Stimulated activated CD4-positive, alpha-beta T cell treated with anti-CD3 and anti-CD28 coated beads, Interleukin-1b, Interleukin-23, amount 100 ng/mL, for 24 hours (primary cell): ENCODE measurements around the gene GPI.
A peak's percentile ranks its signal among the peaks of the same experiment; 100 is the strongest.
"Not testable (repeated sequence)": the region's sequence is repeated elsewhere in the genome, so short reads cannot be mapped to it uniquely, and the experiment has no call there.

Experiments used
- DNase-seq, 4 experiments: peaks; one replicate each; pipeline ENCODE4 v3.0.0-alpha.2; 2020; ENCODE audit warnings: low read depth in 4 of 4, low spot score in 1 of 4

Gene GPI

GRCh38 chr19:34364830-34365462 lies at the start of gene GPI:
TSS of gene GPI (plus strand) at chr19:34365196. CDS start at chr19:34365267, 71 bp downstream.
- DNase-seq = peak; percentile 57 to 69 (median 60)

DNA sequence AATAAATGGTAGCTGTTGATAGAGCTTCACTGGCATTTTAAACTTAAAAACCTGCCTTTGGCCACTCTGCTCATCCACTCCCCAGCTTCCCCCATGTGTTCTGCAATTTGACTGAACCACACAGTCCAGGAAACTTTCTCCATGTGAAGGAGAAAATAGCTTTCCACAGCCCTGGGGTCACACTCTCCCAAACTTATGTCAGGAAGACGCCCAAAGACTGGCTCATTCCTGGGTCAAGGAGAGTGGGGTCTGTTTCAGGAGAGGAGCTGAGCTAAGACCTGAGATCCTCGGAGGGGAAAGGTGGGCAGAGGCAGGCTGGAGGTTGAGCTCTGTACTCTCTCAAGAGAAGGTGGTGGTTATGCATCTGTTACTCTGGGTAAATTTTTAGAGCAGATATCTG lies 48.7 kb upstream of the GPI start:
- no peak for DNase-seq

DNA sequence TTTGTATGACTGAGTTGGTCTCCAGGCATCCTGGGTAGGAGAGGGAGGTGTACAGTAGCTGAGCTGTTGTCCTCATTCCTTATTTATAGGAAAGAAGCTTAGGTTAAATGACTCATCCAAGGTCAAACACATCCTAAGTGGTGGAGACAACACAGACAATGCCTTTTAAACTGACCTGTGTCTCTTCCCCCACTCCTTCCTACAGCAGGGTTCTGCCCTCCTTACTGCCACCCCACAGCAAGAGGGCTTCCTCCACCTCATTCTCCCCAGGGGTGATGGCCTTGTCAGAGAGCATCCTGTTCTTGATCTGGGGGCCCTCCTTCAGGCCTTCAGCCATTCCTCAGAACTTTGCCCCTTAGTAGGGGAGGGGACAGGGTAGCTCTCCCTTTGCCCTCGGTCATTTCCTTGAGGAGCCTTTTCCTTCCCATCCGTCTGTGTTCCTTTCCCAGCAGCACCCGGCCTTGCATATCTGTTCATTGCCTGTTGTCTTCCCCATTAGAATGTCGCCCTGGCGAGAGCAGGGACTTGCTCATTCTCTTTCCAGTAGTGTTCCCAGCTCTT lies 48.2 kb upstream of the GPI start:
- no peak for DNase-seq

DNA sequence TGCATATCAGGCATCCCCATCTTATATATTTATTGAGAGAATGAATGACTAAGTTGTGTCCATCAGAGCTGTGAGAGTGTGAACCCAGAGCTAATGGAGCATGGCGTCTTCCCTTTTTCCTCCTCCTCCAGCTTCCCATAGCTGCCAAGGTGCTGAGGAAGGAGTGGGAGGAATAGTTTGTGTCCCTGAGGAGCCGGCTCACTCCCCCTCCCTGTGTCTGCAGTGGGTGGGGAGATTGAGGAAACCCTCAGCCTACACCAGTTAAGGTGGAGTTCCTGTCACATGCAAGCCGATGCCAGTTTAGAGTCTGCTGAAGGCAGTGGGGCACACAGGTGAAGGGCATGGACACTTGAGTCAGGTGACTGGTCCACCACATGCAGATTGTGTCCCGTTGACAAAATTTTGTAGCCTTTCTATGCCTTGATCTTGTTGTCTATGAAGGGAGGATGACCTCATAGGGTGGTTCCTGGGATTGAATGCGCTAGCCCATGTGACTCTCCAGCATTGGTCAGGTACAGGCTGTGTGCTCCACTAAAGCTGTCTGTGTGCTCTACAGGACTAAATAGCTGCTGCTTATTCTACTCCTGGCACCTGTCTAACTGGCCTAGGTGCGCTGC lies 47.6 kb upstream of the GPI start:
- DNase-seq = no peak

DNA sequence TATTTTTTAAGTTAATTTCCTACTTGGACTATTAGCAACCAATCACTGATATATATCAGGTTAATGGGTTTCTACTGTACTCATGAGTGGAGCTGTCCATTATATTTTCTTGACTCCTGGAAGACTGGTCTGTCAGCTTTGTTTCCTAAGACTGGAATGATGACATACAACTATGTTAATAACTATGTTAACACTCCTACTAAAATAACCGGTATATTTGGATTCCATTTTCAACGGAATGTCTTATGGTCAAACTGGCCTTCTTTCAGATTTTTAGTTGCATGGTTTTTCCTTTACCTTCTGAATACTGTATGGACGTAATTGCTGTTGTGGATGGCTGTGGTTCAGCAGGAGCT lies 45.8 kb upstream of the GPI start:
- no peak for DNase-seq

DNA sequence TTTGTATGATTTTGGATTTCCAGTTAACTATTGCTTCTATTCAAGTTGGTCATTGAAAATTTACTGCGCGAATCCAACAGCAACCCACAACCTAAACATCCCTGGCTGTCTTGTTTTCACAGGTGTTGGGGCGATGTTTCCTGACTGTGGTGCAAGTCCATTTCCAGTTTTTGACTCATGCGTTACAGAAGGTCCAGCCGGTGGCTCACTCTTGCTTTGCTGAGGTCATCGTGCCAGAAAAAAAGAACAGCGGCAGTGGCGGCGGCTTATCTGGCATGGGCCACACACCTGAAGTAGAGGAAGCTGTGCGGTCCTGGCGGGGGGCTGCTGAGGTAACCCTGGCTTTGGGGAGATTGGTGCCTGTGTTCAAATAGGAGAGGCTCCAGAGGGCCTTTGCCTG lies 45.2 kb upstream of the GPI start:
- DNase-seq = no peak

- no peak for DNase-seq
Observed at GRCh38 chr19:34320277-34320676, 44.7 kb upstream of the GPI start.

GRCh38 chr19:34321735-34322134 lies 43.3 kb upstream of the GPI start:
- no peak for DNase-seq

DNA sequence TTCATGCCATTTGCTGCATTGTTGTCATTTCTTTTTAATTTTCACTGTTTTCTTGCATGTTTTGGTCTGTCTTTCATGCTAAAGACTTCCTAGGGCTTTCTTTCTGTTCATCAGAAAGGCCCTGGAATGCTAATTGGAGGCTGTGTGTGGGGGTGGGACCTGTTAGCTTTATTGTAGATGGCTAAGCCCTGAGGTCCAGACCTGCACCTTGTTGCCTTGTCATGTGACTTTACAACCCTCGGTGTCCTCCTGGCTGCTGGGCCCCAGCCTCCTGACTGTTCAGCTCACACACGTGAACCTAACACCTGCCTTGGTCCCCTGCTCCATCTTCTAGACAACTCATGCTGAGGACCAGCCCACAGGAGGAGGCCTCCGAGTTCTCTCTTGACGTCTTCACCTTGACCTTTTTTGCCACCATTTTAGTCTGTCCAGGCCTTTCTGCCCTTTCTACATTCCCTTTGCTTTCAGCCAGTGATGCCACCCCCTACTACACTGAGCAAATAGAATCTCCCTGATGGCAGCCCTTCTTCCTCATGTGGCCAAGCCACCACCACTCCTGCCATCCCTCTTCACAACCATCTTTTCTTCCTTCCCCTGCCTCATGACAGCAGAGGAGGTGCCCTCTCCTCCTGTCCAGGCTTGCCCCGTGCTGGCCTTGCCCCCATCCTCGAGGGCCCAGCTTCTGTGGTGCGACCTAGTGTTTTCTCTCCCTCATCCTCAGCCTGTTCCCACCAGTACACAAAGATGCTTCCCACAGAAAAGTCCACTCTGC lies 41.4 kb upstream of the GPI start:
- no peak for DNase-seq

DNA sequence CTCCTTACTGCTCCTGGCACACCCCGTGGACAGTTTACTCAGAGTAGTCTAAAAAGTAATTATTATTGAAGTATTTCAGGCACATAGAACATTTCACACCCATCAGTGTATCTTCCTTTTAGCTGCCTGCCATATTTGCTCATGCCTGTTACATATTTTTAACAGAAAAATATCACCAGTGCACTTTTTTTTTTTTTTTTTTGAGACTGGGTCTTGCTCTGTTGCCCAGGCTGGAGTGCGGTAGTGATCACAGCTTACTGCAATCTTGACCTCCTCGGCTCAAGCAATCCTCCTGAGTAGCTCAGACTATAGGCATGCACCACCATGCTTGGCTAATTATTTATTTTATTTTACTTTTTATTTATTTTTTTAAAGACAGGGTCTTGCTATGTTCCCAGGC lies 40.7 kb upstream of the GPI start:
- DNase-seq = no peak

GRCh38 chr19:34325181-34325580 lies 39.8 kb upstream of the GPI start:
- DNase-seq = no peak

DNA sequence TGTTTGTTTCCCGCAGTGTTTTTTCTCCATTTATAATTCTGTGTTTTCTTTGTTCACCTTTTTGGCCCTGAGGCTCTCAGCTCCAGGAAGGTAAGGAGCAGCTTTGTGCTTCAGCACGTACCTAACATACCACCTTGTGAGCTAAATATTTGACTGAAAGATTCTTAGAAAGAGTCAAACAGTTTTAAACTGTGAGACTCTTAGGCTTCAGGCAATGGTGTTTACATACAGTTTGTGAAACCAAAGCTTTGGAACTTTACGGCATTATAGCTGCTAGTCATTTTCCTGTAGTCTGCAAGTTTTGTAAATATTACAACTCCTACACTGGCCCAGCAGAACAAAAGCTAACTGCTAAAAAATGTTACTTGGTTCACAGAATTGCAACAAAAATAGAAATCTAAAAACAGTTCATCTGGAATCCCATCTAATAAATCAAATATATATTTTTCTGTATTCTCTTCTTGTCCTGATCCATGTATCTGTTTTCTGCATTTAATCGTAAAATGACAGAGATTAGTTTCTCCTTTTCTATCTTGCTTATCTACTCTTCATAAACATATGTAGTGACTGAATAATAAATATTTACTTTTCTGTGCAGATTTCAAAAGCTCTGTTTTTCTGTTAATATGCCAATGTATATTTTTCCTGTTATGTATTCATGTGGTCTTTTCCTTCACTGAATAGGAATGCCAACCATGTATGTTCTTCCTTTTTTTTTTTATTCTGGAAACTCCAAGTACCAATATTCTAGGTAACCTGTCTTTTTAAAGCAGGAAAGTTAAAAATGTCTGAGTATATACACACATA lies 38.8 kb upstream of the GPI start:
- DNase-seq = no peak

- DNase-seq = no peak
Observed at GRCh38 chr19:34327851-34328250, 37.1 kb upstream of the GPI start.

GRCh38 chr19:34328982-34329381 lies 36.0 kb upstream of the GPI start:
- DNase-seq = no peak

- no peak for DNase-seq
Observed at GRCh38 chr19:34330116-34330515, 34.9 kb upstream of the GPI start.

DNA sequence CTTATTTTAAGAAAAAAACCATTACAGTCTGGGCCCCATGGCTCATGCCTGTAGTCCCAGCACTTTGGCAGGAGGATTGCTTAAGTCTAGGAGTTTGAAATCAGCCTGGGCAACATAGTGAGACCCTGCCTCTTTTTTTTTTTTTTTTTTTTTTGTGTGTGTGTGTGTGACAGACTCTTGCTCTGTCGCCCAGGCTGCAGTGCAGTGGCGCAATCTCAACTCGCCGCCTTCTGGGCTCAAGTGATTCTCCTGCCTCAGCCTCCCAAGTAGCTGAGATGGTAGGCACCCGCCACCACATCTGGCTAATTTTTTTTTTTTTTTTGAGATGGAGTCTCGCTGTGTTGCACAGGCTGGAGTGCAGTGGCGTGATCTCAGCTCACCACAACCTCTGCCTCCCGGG lies 34.4 kb upstream of the GPI start:
- DNase-seq = not testable (repeated sequence)

DNA sequence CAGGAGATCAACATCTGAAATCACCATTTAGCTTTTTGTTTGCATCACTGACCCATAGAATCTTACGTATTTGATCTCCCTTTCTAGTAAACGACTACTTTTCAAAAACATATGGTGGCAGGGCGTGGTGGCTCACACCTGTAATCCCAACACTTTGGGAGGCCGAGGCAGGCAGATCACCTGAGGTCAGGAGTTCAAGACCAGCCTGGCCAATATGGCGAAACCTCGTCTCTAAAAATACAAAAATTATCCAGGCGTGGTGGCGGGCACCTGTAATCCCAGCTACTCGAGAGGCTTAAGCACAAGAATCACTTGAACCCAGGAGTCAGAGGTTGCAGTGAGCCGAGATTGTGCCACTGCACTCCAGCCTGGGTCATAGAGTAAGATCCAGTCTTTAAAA lies 33.4 kb upstream of the GPI start:
- DNase-seq = not testable (repeated sequence)

- DNase-seq = no peak
Observed at GRCh38 chr19:34332027-34332760, 32.8 kb upstream of the GPI start.

DNA sequence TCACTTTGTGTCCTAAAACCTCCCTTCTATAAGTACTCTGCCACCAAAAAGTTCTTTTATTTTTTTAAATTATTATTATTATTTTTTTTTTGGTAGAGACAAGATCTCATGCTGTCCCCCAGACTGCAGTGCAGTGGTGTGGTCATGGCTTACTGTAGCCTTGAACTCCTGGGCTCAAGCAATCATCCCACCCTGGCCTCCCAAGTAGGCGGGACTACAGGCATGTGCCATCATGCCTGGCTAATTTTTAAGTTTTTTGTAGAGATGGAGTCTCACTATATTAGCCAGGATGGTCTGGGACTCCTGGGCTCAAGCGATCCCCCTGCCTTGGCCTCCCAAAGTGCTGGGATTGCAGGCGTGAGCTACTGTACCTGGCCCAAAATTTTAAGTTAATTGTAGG lies 29.1 kb upstream of the GPI start:
- no peak for DNase-seq

DNA sequence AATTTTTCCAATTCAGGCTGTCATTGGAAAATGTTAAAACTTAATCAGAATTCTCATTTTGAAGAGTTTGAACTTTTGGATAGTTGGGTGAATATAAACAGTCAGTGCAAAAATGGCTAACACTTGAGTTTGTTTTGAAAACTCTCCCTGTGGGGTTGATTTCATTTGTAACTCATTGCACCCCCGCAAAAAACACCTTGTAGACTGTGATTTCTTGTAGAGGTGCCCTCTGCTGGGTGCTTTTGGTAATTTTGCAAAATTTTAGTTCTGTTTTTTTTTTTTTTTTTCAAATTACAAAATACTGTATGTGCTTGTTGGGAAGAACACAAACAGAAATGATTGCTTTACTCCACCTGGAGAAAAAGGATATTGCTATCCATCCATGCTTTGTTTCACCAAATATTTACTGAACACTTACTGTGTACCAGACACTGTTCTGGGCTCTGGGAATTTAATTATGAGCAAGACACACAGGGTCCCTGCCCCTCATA lies 28.2 kb upstream of the GPI start:
- no peak for DNase-seq

- no peak for DNase-seq
Observed at GRCh38 chr19:34337739-34338138, 27.3 kb upstream of the GPI start.
